Spleen (tissue), 7 donors: ENCODE measurements around the gene EYS.

Source experiments
- CTCF ChIP-seq, 11 experiments: fragments of 200-600 bp in 7 of 11; fragments of 450-650 bp in 4 of 11; sonication (generic) in 4 of 11; IDR thresholded peaks in 8 of 11; conservative IDR thresholded peaks in 3 of 11; 1 replicate in 7 of 11; 2 replicates in 4 of 11; pipeline versions ENCODE4 v1.4.0 to v1.8.0; 2016 to 2021; ENCODE audit warnings: antibody characterized with exemption in 11 of 11, inconsistent platforms in 4 of 11, mild to moderate bottlenecking in 1 of 11
- POLR2A ChIP-seq, 3 donors: fragments of 450-650 bp; IDR thresholded peaks; one replicate each; pipeline ENCODE4 v1.5.1; 2017; ENCODE audit warnings: antibody characterized with exemption in 3 of 3, mild to moderate bottlenecking in 1 of 3
- donor health status: DM: no; HTN: no; CAD: no; lungs with moderate emphysema.
- donor health status: DM: no; HTN: no; CAD: no.
- donor health status: DM: no; HTN: no; CAD: no.

GRCh38 chr6:64259372-64259771 is 1447.7 kb downstream of the EYS start:
- TF ChIP-seq CTCF (IDR thresholded peaks at IDR 0.05 in 8 of 11, conservative IDR thresholded peaks at IDR 0.05 in 3 of 11) (no peak), POLR2A (IDR thresholded peaks at IDR 0.05) (no peak)
